Peyer's patch (tissue), 4 donors: Measurements from ENCODE around the gene PHACTR1.

ENCODE experiments used
- CTCF ChIP-seq, 6 experiments: fragments of 450-650 bp in 4 of 6; fragments of 200-600 bp in 2 of 6; sonication (generic) in 1 of 6; IDR thresholded peaks; one replicate each; pipeline ENCODE4 v1.5.1; 2017 to 2019; ENCODE audit warnings: antibody characterized with exemption in 6 of 6, mild to moderate bottlenecking in 3 of 6, moderate library complexity in 1 of 6
- POLR2A ChIP-seq, 2 donors: fragments of 450-650 bp; IDR thresholded peaks; one replicate each; pipeline ENCODE4 v1.5.1; 2017; ENCODE audit warnings: antibody characterized with exemption in 2 of 2, mild to moderate bottlenecking in 2 of 2, moderate library complexity in 2 of 2

DNA sequence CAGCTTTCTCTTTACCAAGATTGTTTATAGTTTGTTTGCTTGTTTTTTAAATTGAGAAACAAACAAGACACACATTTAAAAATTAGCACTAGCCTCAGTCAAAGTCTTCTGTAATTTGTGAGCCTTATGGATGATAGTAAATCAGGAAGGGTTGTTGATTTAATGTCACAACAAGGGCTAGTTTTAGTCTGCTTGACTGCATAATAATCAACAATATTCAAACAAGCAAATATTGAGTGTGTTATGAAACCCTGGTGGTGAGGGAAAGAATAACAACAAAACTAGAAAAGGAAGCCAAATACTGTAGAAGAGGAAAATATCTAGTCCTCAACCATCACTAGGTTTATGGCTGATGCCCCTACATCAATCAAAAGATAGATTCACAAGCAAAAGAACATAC lies 383.2 kb downstream of the PHACTR1 start:
- peak in 1 of 6 experiments; percentile 13 for TF ChIP-seq CTCF (IDR thresholded peaks at IDR 0.05)
- TF ChIP-seq POLR2A (IDR thresholded peaks at IDR 0.05), result no peak
